ENCODE data around the gene BRINP3.

DNA sequence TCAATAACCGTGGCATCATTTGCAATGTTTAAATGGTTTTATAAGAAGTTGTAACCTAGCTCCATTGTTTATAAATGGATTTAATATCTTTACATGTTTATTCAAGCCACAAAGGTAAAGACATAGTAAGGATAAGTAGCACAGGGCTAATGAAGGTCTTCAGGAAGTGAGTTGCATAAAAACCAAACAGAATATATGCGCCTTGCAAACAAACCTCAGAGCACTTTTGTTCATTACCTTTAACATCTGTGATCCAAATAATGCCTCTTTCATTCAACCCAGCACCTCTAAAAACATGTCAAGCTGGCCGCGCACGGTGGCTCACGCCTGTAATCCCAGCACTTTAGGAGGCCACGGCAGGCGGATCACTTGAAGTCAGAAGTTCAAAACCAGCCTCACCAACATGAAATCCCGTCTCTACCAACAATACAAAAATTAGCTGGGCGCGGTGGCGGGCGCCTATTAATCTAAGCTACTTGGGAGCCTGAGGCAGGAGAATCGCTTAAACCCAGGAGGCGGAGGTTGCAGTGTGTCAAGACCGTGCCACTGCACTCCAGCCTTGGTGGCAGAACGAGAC is 25.3 kb downstream of the BRINP3 start:
- TF ChIP-seq ZFX (IDR thresholded peaks at IDR 0.05) (no peak), CTCF (conservative IDR thresholded peaks at IDR 0.05) (no peak)

All from C4-2B (cell line).